NOMO-1 (cell line): Measurements from ENCODE around the gene SUB1.
A peak's percentile ranks its signal among the peaks of the same experiment; 100 is the strongest.
"Not testable (repeated sequence)": the region's sequence is repeated elsewhere in the genome, so short reads cannot be mapped to it uniquely, and the experiment has no call there.

Experiments used
- DNase-seq, 2 experiments: peaks; one replicate each; lab custom pipeline; 2025; ENCODE audit not compliant: unreplicated experiment in 2 of 2; lab: John Stamatoyannopoulos, UW

The SUB1 gene

GRCh38 chr5:32598260-32598937, 13.0 kb downstream of the SUB1 start:
- DNase-seq, result no peak

- DNase-seq, result no peak
These were observed 13.7 kb downstream of the SUB1 start for GRCh38 chr5:32598997-32599549.

GRCh38 chr5:32600054-32600622, 14.8 kb downstream of the SUB1 start:
- DNase-seq, result no peak

GRCh38 chr5:32601623-32602295, 16.4 kb downstream of the SUB1 start:
- no peak for DNase-seq

GRCh38 chr5:32602906-32603305, 17.5 kb downstream of the SUB1 start:
- no peak for DNase-seq

GRCh38 chr5:32604800-32605765, 19.7 kb downstream of the SUB1 start:
- no peak for DNase-seq

- no peak for DNase-seq
These were observed 20.4 kb downstream of the SUB1 start for GRCh38 chr5:32605766-32606152.

GRCh38 chr5:32612134-32612888, 27.0 kb downstream of the SUB1 start:
- DNase-seq, result no peak

GRCh38 chr5:32613050-32613672, 27.8 kb downstream of the SUB1 start:
- DNase-seq, result peak; percentile 78 to 92

GRCh38 chr5:32615236-32615635, 29.9 kb downstream of the SUB1 start:
- no peak for DNase-seq

- DNase-seq, result no peak
These were observed 33.6 kb downstream of the SUB1 start for GRCh38 chr5:32618962-32619361.

- DNase-seq, result no peak
These were observed 35.9 kb downstream of the SUB1 start for GRCh38 chr5:32621256-32621655.

GRCh38 chr5:32625106-32625505, 39.7 kb downstream of the SUB1 start:
- no peak for DNase-seq

GRCh38 chr5:32625547-32625946, 40.2 kb downstream of the SUB1 start:
- no peak for DNase-seq

GRCh38 chr5:32627219-32627870, 42.0 kb downstream of the SUB1 start:
- no peak for DNase-seq

- no peak for DNase-seq
These were observed 42.9 kb downstream of the SUB1 start for GRCh38 chr5:32628049-32628844.

- DNase-seq, result no peak
These were observed 45.6 kb downstream of the SUB1 start for GRCh38 chr5:32630867-32631491.

GRCh38 chr5:32633017-32633416, 47.7 kb downstream of the SUB1 start:
- not testable (repeated sequence) for DNase-seq
